Measurements from ENCODE around the gene NECTIN2.

Gene NECTIN2

DNA sequence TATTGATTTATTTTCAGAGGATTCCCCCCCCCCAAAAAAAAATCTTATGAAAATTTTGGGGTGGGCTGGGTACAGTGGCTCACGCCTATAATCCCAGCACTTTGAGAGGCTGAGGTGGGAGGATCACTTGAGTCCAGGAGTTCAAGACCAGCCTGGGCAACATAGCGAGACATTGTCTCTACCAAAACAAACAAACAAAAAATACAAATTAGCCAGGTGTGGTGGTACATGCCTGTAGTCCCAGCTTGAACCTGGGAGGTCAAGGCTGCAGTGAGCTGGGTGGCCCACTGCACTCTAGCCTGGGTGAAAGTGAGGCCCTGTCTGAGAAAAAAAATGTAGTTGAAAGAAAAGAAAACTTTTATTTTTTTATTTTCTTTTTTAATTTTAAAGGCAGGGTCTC is 17.9 kb downstream of the NECTIN2 start:
- H3K36me3 ChIP-seq (ENCODE audit: low read length), result no peaks in the 10 kb centered on the region
- no peak overlapping the region for H2AFZ ChIP-seq (ENCODE audit: low read depth, low read length, severe bottlenecking)
- no peak for TF ChIP-seq EZH2phosphoT487 (conservative IDR thresholded peaks at IDR 0.05; ENCODE audit: low read length)
- TF ChIP-seq, protein P1, sequence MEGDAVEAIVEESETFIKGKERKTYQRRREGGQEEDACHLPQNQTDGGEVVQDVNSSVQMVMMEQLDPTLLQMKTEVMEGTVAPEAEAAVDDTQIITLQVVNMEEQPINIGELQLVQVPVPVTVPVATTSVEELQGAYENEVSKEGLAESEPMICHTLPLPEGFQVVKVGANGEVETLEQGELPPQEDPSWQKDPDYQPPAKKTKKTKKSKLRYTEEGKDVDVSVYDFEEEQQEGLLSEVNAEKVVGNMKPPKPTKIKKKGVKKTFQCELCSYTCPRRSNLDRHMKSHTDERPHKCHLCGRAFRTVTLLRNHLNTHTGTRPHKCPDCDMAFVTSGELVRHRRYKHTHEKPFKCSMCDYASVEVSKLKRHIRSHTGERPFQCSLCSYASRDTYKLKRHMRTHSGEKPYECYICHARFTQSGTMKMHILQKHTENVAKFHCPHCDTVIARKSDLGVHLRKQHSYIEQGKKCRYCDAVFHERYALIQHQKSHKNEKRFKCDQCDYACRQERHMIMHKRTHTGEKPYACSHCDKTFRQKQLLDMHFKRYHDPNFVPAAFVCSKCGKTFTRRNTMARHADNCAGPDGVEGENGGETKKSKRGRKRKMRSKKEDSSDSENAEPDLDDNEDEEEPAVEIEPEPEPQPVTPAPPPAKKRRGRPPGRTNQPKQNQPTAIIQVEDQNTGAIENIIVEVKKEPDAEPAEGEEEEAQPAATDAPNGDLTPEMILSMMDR (IDR thresholded peaks at IDR 0.05; ENCODE audit: insufficient read depth, low read length, poor library complexity, severe bottlenecking), result no peak
- no peaks in the 10 kb centered on the region for H4K20me1 ChIP-seq (ENCODE audit: low read depth, low read length)
- H3K9ac ChIP-seq (ENCODE audit: low read length), result no peak overlapping the region
- no peak overlapping the region for H3K4me3 ChIP-seq (ENCODE audit: insufficient read depth, low read length, poor library complexity, severe bottlenecking)
- no peaks in the 10 kb centered on the region for H3K9me3 ChIP-seq (ENCODE audit: insufficient read depth, low read length)
- H3F3A ChIP-seq (ENCODE audit: insufficient read depth), result no peaks in the 10 kb centered on the region
- H3K9me2 ChIP-seq (replicated peaks; ENCODE audit: insufficient read depth, low read length), result no peaks in the 10 kb centered on the region
- H3K27me3 ChIP-seq (ENCODE audit: low read length), result no peaks in the 10 kb centered on the region
- H3K79me2 ChIP-seq (ENCODE audit: insufficient read depth, low read length), result no peaks in the 10 kb centered on the region
- H3K4me2 ChIP-seq (ENCODE audit: low read depth, low read length, poor library complexity, severe bottlenecking), result no peak overlapping the region
- no peak overlapping the region for H3K27ac ChIP-seq (ENCODE audit: low read depth, low read length)

DNA sequence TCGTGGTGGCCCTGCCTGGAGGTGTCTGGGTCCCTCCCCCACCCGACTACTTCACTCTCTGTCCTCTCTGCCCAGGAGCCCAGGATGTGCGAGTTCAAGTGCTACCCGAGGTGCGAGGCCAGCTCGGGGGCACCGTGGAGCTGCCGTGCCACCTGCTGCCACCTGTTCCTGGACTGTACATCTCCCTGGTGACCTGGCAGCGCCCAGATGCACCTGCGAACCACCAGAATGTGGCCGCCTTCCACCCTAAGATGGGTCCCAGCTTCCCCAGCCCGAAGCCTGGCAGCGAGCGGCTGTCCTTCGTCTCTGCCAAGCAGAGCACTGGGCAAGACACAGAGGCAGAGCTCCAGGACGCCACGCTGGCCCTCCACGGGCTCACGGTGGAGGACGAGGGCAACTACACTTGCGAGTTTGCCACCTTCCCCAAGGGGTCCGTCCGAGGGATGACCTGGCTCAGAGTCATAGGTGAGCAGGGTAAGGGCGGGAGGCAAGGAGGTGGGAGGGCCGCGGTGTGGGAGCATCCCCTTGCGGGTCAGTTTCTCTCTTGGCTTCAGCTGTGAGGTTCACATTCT is 19.2 kb downstream of the NECTIN2 start:
- no peak for TF ChIP-seq EZH2phosphoT487 (conservative IDR thresholded peaks at IDR 0.05; ENCODE audit: low read length)
- TF ChIP-seq, protein P1 (IDR thresholded peaks at IDR 0.05; ENCODE audit: insufficient read depth, low read length, poor library complexity, severe bottlenecking), result no peak
- H3K4me2 ChIP-seq (ENCODE audit: low read depth, low read length, poor library complexity, severe bottlenecking), result no peak overlapping the region
- no peak overlapping the region for H3K27ac ChIP-seq (ENCODE audit: low read depth, low read length)
- H3F3A ChIP-seq (ENCODE audit: insufficient read depth), result no peaks in the 10 kb centered on the region
- H3K9me3 ChIP-seq (ENCODE audit: insufficient read depth, low read length), result no peaks in the 10 kb centered on the region
- no peak overlapping the region for H3K4me3 ChIP-seq (ENCODE audit: insufficient read depth, low read length, poor library complexity, severe bottlenecking)
- H3K9ac ChIP-seq (ENCODE audit: low read length), result no peak overlapping the region
- H3K27me3 ChIP-seq (ENCODE audit: low read length), result no peaks in the 10 kb centered on the region
- no peaks in the 10 kb centered on the region for H3K36me3 ChIP-seq (ENCODE audit: low read length)
- no peaks in the 10 kb centered on the region for H4K20me1 ChIP-seq (ENCODE audit: low read depth, low read length)
- no peaks in the 10 kb centered on the region for H3K79me2 ChIP-seq (ENCODE audit: insufficient read depth, low read length)
- H3K9me2 ChIP-seq (replicated peaks; ENCODE audit: insufficient read depth, low read length), result no peaks in the 10 kb centered on the region
- no peak overlapping the region for H2AFZ ChIP-seq (ENCODE audit: low read depth, low read length, severe bottlenecking)

DNA sequence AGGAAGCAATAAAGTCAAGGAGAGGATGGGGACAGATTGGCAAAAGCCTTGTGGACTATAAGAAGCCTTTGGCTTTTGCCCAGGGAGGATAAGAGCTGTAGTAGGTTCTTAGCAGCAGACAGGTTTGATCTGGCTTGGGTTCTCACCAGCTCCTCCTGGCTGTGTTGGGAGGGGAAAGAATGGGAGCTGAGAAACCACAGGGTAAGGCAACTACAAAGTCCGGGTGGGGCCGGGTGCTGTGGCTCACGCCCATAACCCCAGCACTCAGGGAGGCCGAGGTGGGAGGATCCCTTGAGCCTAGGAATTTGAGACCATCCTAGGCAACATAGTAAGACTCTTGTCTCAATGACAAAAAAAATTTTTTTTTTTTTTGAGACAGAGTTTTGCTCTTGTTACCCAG is 20.6 kb downstream of the NECTIN2 start:
- no peaks in the 10 kb centered on the region for H3K36me3 ChIP-seq (ENCODE audit: low read length)
- no peak overlapping the region for H3K9ac ChIP-seq (ENCODE audit: low read length)
- TF ChIP-seq EZH2phosphoT487 (conservative IDR thresholded peaks at IDR 0.05; ENCODE audit: low read length), result no peak
- TF ChIP-seq, protein P1 (IDR thresholded peaks at IDR 0.05; ENCODE audit: insufficient read depth, low read length, poor library complexity, severe bottlenecking), result no peak

More for the DNA sequence above, 20.6 kb downstream of the NECTIN2 start:
- H3K9me2 ChIP-seq (replicated peaks; ENCODE audit: insufficient read depth, low read length), result no peaks in the 10 kb centered on the region
- no peaks in the 10 kb centered on the region for H3K27me3 ChIP-seq (ENCODE audit: low read length)
- no peak overlapping the region for H2AFZ ChIP-seq (ENCODE audit: low read depth, low read length, severe bottlenecking)
- no peaks in the 10 kb centered on the region for H3K79me2 ChIP-seq (ENCODE audit: insufficient read depth, low read length)
- no peak overlapping the region for H3K4me3 ChIP-seq (ENCODE audit: insufficient read depth, low read length, poor library complexity, severe bottlenecking)
- H3F3A ChIP-seq (ENCODE audit: insufficient read depth), result no peaks in the 10 kb centered on the region
- no peaks in the 10 kb centered on the region for H3K9me3 ChIP-seq (ENCODE audit: insufficient read depth, low read length)
- no peaks in the 10 kb centered on the region for H4K20me1 ChIP-seq (ENCODE audit: low read depth, low read length)
- H3K4me2 ChIP-seq (ENCODE audit: low read depth, low read length, poor library complexity, severe bottlenecking), result no peak overlapping the region
- H3K27ac ChIP-seq (ENCODE audit: low read depth, low read length), result no peak overlapping the region

Data from SU-DHL-6 (cell line).